Measurements from ENCODE around the gene PACRG.

The PACRG gene

GRCh38 chr6:162773996-162774395 lies 46.2 kb downstream of the PACRG start:
- no peak for DNase-seq (ENCODE audit: low read depth in 2 of 3, low spot score in 1 of 3)

GRCh38 chr6:162777091-162777490 lies 49.3 kb downstream of the PACRG start:
- no peak for DNase-seq (ENCODE audit: low read depth in 2 of 3, low spot score in 1 of 3)

- no peak for DNase-seq (ENCODE audit: low read depth in 2 of 3, low spot score in 1 of 3)
Measured at GRCh38 chr6:162778603-162779002, 50.8 kb downstream of the PACRG start.

- no peak for DNase-seq (ENCODE audit: low read depth in 2 of 3, low spot score in 1 of 3)
Measured at GRCh38 chr6:162785632-162786242, 58.0 kb downstream of the PACRG start.

- DNase-seq (ENCODE audit: low read depth in 2 of 3, low spot score in 1 of 3), result no peak
Measured at GRCh38 chr6:162798546-162799266, 70.9 kb downstream of the PACRG start.

GRCh38 chr6:162814426-162814973 lies 86.7 kb downstream of the PACRG start:
- no peak for DNase-seq (ENCODE audit: low read depth in 2 of 3, low spot score in 1 of 3)

GRCh38 chr6:162817196-162817595 lies 89.4 kb downstream of the PACRG start:
- DNase-seq (ENCODE audit: low read depth in 2 of 3, low spot score in 1 of 3), result no peak

- no peak for DNase-seq (ENCODE audit: low read depth in 2 of 3, low spot score in 1 of 3)
Measured at GRCh38 chr6:162819284-162819683, 91.5 kb downstream of the PACRG start.

- no peak for DNase-seq (ENCODE audit: low read depth in 2 of 3, low spot score in 1 of 3)
Measured at GRCh38 chr6:162821102-162821501, 93.3 kb downstream of the PACRG start.

- no peak for DNase-seq (ENCODE audit: low read depth in 2 of 3, low spot score in 1 of 3)
Measured at GRCh38 chr6:162825597-162825996, 97.8 kb downstream of the PACRG start.

- DNase-seq (ENCODE audit: low read depth in 2 of 3, low spot score in 1 of 3), result no peak
Measured at GRCh38 chr6:162829013-162829742, 101.4 kb downstream of the PACRG start.

GRCh38 chr6:162833776-162834175 lies 106.0 kb downstream of the PACRG start:
- no peak for DNase-seq (ENCODE audit: low read depth in 2 of 3, low spot score in 1 of 3)

- no peak for DNase-seq (ENCODE audit: low read depth in 2 of 3, low spot score in 1 of 3)
Measured at GRCh38 chr6:162845972-162846371, 118.2 kb downstream of the PACRG start.

GRCh38 chr6:162846723-162847122 lies 118.9 kb downstream of the PACRG start:
- no peak for DNase-seq (ENCODE audit: low read depth in 2 of 3, low spot score in 1 of 3)

- DNase-seq (ENCODE audit: low read depth in 2 of 3, low spot score in 1 of 3), result no peak
Measured at GRCh38 chr6:162849269-162849668, 121.5 kb downstream of the PACRG start.

GRCh38 chr6:162852192-162852591 lies 124.4 kb downstream of the PACRG start:
- DNase-seq (ENCODE audit: low read depth in 2 of 3, low spot score in 1 of 3), result no peak

- no peak for DNase-seq (ENCODE audit: low read depth in 2 of 3, low spot score in 1 of 3)
Measured at GRCh38 chr6:162852840-162853577, 125.2 kb downstream of the PACRG start.

- no peak for DNase-seq (ENCODE audit: low read depth in 2 of 3, low spot score in 1 of 3)
Measured at GRCh38 chr6:162854228-162854627, 126.5 kb downstream of the PACRG start.

GRCh38 chr6:162854734-162855191 lies 127.0 kb downstream of the PACRG start:
- no peak for DNase-seq (ENCODE audit: low read depth in 2 of 3, low spot score in 1 of 3)

- no peak for DNase-seq (ENCODE audit: low read depth in 2 of 3, low spot score in 1 of 3)
Measured at GRCh38 chr6:162856885-162857284, 129.1 kb downstream of the PACRG start.

GRCh38 chr6:162857326-162857725 lies 129.6 kb downstream of the PACRG start:
- no peak for DNase-seq (ENCODE audit: low read depth in 2 of 3, low spot score in 1 of 3)
